IMR-90 (cell line): ENCODE data around the gene AHDC1.

Experiments
- POLR2A ChIP-seq: IDR thresholded peaks from 2 replicates; pipeline ENCODE4 v1.6.1; 2012; ENCODE audit warnings: mild to moderate bottlenecking, low read depth, low read length
- TF ChIP-seq, protein P1 (sequence below): conservative IDR thresholded peaks from 2 replicates; pipeline ENCODE4 v1.5.1; 2012; ENCODE audit warnings: mild to moderate bottlenecking, low read depth, low read length, improper control_type of control experiment

DNA sequence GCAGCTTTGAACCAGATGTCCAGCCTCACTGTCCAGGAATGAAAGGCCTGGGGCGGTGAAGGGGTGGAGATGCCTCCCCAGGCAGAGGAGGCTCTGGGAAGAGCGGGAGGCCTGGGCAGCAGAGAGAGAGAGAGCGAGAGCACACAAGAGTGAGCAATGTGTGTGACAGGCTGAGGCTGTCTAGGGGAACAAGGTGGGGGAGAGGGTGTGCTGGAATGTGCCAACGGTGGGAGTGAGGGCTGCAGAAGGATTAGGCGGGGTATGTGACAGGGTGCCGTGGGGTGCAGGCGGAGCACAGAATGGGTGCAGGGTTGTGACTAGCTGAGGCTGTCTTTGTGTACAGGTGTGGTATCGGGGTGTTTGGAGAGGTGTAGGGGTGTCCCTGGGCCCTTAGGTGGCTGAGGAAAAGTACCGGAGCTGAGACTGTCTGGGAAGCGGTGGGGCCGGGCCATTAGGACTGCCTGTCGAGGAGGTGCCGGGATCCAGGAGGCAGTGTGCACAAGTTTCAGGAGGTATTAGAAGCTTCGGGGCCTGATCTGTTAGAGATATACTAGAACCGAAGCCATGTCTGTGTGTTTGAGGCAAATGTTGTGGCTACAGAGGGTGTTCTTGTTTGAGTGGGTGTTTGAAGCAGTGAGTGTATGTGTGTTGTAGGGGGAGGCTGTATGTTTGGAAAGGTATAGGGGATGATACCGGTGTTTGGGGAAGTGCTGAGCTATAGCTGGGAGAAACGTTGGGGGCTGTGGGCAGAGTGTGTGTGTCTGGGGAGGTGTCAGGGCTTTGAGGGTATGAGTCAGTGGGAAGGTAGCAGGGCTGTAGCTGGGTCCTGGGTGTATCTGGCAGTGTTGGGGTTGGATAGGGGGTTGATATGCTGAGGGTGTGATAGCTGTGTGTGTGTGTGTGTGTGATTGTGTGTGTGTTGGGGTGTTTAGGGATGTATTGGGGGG lies 9.1 kb downstream of the AHDC1 start:
- TF ChIP-seq, protein P1, sequence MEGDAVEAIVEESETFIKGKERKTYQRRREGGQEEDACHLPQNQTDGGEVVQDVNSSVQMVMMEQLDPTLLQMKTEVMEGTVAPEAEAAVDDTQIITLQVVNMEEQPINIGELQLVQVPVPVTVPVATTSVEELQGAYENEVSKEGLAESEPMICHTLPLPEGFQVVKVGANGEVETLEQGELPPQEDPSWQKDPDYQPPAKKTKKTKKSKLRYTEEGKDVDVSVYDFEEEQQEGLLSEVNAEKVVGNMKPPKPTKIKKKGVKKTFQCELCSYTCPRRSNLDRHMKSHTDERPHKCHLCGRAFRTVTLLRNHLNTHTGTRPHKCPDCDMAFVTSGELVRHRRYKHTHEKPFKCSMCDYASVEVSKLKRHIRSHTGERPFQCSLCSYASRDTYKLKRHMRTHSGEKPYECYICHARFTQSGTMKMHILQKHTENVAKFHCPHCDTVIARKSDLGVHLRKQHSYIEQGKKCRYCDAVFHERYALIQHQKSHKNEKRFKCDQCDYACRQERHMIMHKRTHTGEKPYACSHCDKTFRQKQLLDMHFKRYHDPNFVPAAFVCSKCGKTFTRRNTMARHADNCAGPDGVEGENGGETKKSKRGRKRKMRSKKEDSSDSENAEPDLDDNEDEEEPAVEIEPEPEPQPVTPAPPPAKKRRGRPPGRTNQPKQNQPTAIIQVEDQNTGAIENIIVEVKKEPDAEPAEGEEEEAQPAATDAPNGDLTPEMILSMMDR, result no peak
- no peak for TF ChIP-seq POLR2A
